RWPE1 (cell line): Measurements from ENCODE around the gene LEP.
"Not testable (repeated sequence)": the region's sequence is repeated elsewhere in the genome, so short reads cannot be mapped to it uniquely, and the experiment has no call there.

Source experiments
- CTCF ChIA-PET: fragments of 350-600 bp; sonication (Branson Sonifier 250); formaldehyde crosslinking; extraction: SDS; loops from one replicate; lab custom pipeline; 2021; lab: Yijun Ruan, JAX
- POLR2A ChIA-PET: fragments of 400-600 bp; formaldehyde crosslinking; extraction: SDS; loops from one replicate; lab custom pipeline; 2020; ENCODE audit warnings: antibody characterized with exemption; ENCODE audit not compliant: low non-redundant PET; lab: Yijun Ruan, JAX
- DNase-seq: peaks from one replicate; pipeline ENCODE4 v3.0.0; 2012; ENCODE audit warnings: low spot score
- H3K27ac ChIP-seq: fragments of 450-650 bp; 2 replicates; pipeline ENCODE4 v1.5.1; 2017
- CTCF ChIP-seq: fragments of 450-650 bp; conservative IDR thresholded peaks from 2 replicates; pipeline ENCODE4 v1.5.1; 2017; ENCODE audit warnings: low read depth, mild to moderate bottlenecking

LEP gene

GRCh38 chr7:128231677-128232076 is 9.4 kb upstream of the LEP start:
- no peak overlapping the region for H3K27ac ChIP-seq
- ChIA-PET CTCF (no interaction called here), POLR2A (no interaction called here)
- DNase-seq, result no peak
- TF ChIP-seq CTCF, result no peak

DNA sequence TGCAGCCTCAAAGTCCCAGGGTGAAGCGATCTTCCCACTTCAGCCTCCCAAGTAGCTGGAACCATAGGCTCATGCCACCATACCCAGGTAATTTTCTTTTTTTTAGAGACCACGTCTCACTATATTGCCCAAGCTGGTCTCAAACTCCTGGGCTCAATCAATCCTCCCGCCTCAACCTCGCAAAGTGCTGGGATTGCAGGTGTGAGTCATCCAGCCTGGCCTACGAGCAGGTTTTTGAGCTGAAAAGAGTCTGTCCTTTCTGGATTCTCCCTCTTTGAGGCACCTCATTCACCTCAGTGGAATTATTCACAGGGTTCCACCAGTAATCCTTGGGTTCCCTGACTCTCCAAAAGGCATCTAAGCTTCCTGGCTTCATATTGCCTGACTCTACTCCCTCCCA is 7.6 kb upstream of the LEP start:
- POLR2A ChIA-PET, result no interaction called here
- DNase-seq, result no peak
- CTCF ChIA-PET, result no interaction called here
- TF ChIP-seq CTCF, result no peak
- no peak overlapping the region; the same call in 1 of the 2 replicates for H3K27ac ChIP-seq

DNA sequence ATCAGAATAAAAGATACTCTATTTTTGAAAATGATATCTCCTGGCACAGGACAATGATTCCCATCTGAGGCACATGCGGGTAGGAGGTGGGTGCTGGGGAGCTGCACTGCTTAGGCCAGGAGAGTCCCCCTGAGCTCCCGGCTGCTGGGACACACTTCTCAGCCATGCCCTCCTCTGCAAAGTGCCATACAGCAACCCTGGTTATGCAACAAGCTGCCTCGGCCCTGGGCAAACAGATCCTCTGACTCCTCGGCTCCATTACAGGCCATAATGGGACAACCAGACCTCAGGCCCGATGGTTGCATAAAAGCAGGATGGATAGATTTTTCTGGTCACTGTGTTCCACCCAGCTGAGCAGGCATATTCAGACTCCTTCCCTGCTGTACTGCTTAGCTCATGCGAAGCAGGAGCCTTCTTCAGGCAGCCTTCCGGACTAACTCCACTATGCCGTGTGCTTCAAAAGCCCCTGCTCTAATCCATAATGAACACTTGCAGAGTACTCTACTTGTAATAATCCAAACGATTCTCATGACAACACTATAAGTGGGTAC is 6.5 kb upstream of the LEP start:
- no peak for TF ChIP-seq CTCF
- ChIA-PET POLR2A (no interaction called here), CTCF (no interaction called here)
- no peak overlapping the region for H3K27ac ChIP-seq
- DNase-seq, result no peak

DNA sequence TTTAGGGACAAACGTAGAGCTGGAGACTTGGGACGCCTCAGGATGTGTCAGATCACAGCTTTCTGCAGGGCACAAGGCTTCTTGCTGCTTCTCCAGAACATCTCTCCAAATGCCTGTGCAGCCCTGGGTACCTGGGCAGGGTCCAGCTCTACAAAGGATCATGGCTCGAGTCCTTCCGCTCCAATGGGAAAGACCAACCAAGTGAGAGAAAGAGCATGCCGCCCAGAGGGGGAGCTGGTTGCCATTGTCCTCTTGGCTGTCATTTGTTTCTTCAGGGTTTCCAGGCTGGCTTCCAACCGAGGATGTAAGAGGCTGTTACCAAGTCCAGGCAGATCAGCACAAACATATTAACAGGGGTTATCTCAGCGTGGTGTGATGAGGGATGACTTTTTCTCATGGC is 5.6 kb upstream of the LEP start:
- H3K27ac ChIP-seq, result no peak overlapping the region
- POLR2A ChIA-PET, result no interaction called here
- no peak for DNase-seq
- CTCF ChIA-PET, result no interaction called here
- TF ChIP-seq CTCF, result no peak

DNA sequence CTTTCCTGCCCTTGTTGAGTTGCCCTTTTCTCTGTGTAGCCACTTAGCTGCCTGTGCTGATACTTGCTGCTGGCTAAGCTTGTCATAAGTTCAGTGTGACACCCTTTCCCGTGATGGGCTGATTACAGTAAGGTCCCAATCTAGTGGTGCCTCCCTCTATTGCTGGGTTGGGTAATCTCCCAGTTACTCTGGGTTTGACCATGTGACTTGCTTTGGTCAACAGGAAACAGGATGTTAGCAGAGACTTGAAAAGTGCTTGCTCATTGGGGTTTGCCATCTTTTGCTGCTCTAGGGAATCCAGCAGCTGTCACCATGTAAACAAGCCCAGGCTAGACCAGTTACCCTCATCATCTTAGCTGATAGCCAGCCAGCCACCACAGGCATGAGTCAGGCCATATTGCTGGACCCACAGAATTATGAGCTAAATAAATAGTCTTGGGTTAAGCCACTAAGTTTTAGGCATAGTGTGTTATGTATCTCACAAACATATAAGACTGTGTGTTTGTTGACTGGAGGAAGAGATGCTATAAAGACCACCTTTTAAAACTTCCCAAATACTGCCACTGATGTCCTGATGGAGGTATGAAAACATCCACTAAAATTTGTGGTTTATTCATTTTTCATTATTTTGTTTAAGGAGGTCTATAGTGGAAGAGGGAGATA is 4.0 kb upstream of the LEP start:
- no peak for TF ChIP-seq CTCF
- peak; percentile 73 for DNase-seq
- ChIA-PET CTCF (no interaction called here), POLR2A (interaction anchor here (0.7 kb wide), 1 partner anchor 654 kb away, joined by 3 read pairs; no protein-coding TSS in a partner anchor)
- peak overlapping the region; percentile 72 for H3K27ac ChIP-seq

GRCh38 chr7:128239146-128239545 is 1.9 kb upstream of the LEP start:
- H3K27ac ChIP-seq, CTCF ChIA-PET, DNase-seq, POLR2A ChIA-PET: not testable (repeated sequence)

DNA sequence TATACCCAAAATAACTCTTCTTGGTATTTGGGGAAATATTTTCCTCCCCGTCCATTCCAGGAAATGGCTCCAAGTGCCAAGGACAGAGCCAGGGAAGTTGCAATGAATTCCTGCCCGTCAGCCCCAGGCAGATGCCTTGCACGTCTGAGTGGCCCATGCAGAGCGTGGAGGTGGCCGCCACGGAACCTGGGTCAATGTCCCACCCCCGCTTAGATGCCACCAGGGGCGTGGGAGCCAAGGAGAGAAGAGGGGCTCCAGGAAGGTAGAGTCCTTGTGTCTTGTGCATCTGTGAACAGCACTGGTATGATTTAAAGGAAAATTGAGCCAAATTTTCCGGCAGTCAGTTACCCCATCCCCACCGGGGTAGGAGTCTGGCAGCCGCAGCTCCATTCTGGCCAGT is 1.6 kb downstream of the LEP start:
- TF ChIP-seq CTCF, result no peak
- no peak for DNase-seq
- ChIA-PET CTCF (no interaction called here), POLR2A (no interaction called here)
- H3K27ac ChIP-seq, result no peak overlapping the region
